GM12878 (cell line): ENCODE measurements around the gene TOR2A. TPM values are rescaled to one million over a fixed set of nuclear protein-coding genes. Genes with fewer than 3 reads are reported as not detected.

Source experiments
- BCLAF1 ChIP-seq: fragments of 450-650 bp; IDR thresholded peaks from 2 replicates; pipeline ENCODE4 v1.6.1; 2017; ENCODE audit warnings: antibody characterized with exemption, mild to moderate bottlenecking, moderate library complexity
- CEBPB ChIP-seq, 2 experiments: fragments of 150-350 bp in 1 of 2; IDR thresholded peaks; 2 replicates each; pipeline ENCODE4 v1.6.1; 2012 to 2014; ENCODE audit warnings: low read depth in 2 of 2, low read length in 2 of 2, borderline replicate concordance in 1 of 2, inconsistent platforms in 1 of 2
- CREM ChIP-seq: IDR thresholded peaks from 2 replicates; pipeline ENCODE4 v1.6.1; 2014; ENCODE audit warnings: antibody characterized with exemption, low read depth
- HDGF ChIP-seq: fragments of 450-650 bp; IDR thresholded peaks from 2 replicates; pipeline ENCODE4 v1.6.1; 2016; ENCODE audit warnings: antibody characterized with exemption
- HSF1 ChIP-seq: fragments of 150-350 bp; IDR thresholded peaks from 2 replicates; pipeline ENCODE4 v1.6.1; 2014; ENCODE audit warnings: mild to moderate bottlenecking, low read depth, low read length
- IRF5 ChIP-seq: fragments of 450-650 bp; IDR thresholded peaks from 2 replicates; pipeline ENCODE4 v1.6.1; 2017; ENCODE audit warnings: borderline replicate concordance
- JUNB ChIP-seq: IDR thresholded peaks from 2 replicates; pipeline ENCODE4 v1.6.1; 2016; ENCODE audit warnings: antibody characterized with exemption, mild to moderate bottlenecking
- MYB ChIP-seq: fragments of 150-350 bp; IDR thresholded peaks from 2 replicates; pipeline ENCODE4 v1.6.1; 2014; ENCODE audit warnings: mild to moderate bottlenecking, low read depth, low read length, borderline replicate concordance
- POLR2AphosphoS5 ChIP-seq: IDR thresholded peaks from 2 replicates; pipeline ENCODE4 v1.6.1; 2011; ENCODE audit warnings: mild to moderate bottlenecking, low read length, inconsistent platforms
- POU2F2 ChIP-seq: IDR thresholded peaks from 3 replicates; pipeline ENCODE4 v1.6.1; 2011; ENCODE audit warnings: low read depth, mild to moderate bottlenecking, low read length, borderline replicate concordance
- RCOR1 ChIP-seq: conservative IDR thresholded peaks from 2 replicates; pipeline ENCODE4 v1.6.1; 2012; ENCODE audit warnings: low read depth, low read length, improper control_type of control experiment
- SREBF2 ChIP-seq: IDR thresholded peaks from 2 replicates; pipeline ENCODE4 v1.6.1; 2012; ENCODE audit warnings: mild to moderate bottlenecking, low read length
- ZBTB4 ChIP-seq: fragments of 450-650 bp; formaldehyde crosslinking; IDR thresholded peaks from 2 replicates; pipeline ENCODE4 v1.4.0; 2022; ENCODE audit warnings: mild to moderate bottlenecking, moderate library complexity
- ZBTB40 ChIP-seq: fragments of 450-650 bp; IDR thresholded peaks from 2 replicates; pipeline ENCODE4 v1.6.1; 2016; ENCODE audit warnings: mild to moderate bottlenecking, moderate library complexity, borderline replicate concordance
- ZNF274 ChIP-seq: IDR thresholded peaks from one replicate; pipeline ENCODE4 v1.8.0; 2011; ENCODE audit not compliant: insufficient read length, insufficient read depth
- ZZZ3 ChIP-seq: IDR thresholded peaks from 2 replicates; pipeline ENCODE4 v1.6.1; 2011; ENCODE audit warnings: low read depth; ENCODE audit not compliant: control insufficient read depth, insufficient read length
- polyA plus RNA-seq, 11 experiments: library from polyadenylated mRNA; depleted of rRNA in 4 of 11; unstranded in 6 of 11; stranded (reverse) in 5 of 11; fragments of >200 nt; fragmentation: Nextera tagmentation in 4 of 11; fragmentation: Illumina TruSeq in 1 of 11; extraction: Ambion mirVana in 4 of 11; extraction: Trizol in 1 of 11; gene quantifications; 1 replicate in 1 of 11; 2 replicates in 10 of 11; pipeline versions ENCODE4 v1.2.1 to v1.2.3, GENCODE V29; 2011 to 2016; ENCODE audit warnings: inconsistent platforms in 2 of 11, missing spikeins in 2 of 11, low read depth in 1 of 11
- total RNA-seq, 4 experiments: library from RNA; depleted of rRNA in 3 of 4; stranded (reverse); fragments of >200 nt in 3 of 4; fragmentation: Illumina TruSeq in 1 of 4; extraction: Trizol in 1 of 4; gene quantifications; 2 replicates each; pipeline versions ENCODE4 v1.2.1 to v1.2.3, GENCODE V29; 2013 to 2021

TOR2A gene
- total and polyA plus RNA-seq, 10 of the 15 experiments (the other 5 are each of a cell fraction or from before 2014, with no cell fraction given): 0.52 to 23.7 (median 8.5) TPM

- TF ChIP-seq IRF5 (no peak), CEBPB (IDR thresholded peaks at IDR 0.05; ENCODE audit: borderline replicate concordance in 1 of 2, low read depth in 2 of 2, low read length in 2 of 2) (no peak; a peak in 1 of 4 replicates), HDGF (0 out of 2 replicates have a peak, but pooled peaks have one; percentile 25), ZBTB4 (CRISPR knock-in tag) (no peak), ZZZ3 (no peak), MYB (no peak), BCLAF1 (no peak), JUNB (no peak), SREBF2 (no peak), HSF1 (peak; percentile 34; the same call in 1 of the 2 replicates), POU2F2 (peak; percentile 59; the same call in 1 of the 3 replicates), RCOR1 (peak; percentile 91; the same call in 1 of the 2 replicates), POLR2AphosphoS5 (peak; percentile 64), CREM (peak; percentile 90), ZNF274 (no peak), ZBTB40 (peak; percentile 78; the same call in 1 of the 2 replicates)
Observed at GRCh38 chr9:127734747-127735529, at the start of gene TOR2A (continued).
